HG03139 (cell line): ENCODE data around the gene SCFD2.
"Not testable (repeated sequence)": the region's sequence is repeated elsewhere in the genome, so short reads cannot be mapped to it uniquely, and the experiment has no call there.

ENCODE experiments used
- ATAC-seq: cut with Tn5 transposase; IDR thresholded peaks from one replicate; pipeline ENCODE4 v1.9.1; 2021; ENCODE audit not compliant: unreplicated experiment

SCFD2 gene

DNA sequence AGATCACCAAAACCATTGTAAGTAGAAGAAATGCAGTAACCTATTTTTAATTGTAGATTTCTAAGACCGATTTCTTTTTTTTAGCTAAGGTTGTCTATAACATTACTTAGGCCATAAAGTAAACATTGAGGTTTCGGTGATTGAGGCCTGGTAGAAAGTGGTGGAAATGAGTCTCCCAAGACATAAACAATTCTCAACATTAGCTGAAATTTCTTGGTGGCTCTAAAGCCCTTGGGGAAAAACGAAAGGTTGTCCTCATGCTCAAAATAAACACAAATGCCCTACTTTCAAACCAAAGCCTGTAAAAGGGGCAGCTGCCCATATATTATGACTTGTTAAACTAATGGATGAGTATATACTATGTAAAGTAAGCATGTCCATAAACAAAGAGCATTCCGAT lies 98.8 kb downstream of the SCFD2 start:
- ATAC-seq: no peak

DNA sequence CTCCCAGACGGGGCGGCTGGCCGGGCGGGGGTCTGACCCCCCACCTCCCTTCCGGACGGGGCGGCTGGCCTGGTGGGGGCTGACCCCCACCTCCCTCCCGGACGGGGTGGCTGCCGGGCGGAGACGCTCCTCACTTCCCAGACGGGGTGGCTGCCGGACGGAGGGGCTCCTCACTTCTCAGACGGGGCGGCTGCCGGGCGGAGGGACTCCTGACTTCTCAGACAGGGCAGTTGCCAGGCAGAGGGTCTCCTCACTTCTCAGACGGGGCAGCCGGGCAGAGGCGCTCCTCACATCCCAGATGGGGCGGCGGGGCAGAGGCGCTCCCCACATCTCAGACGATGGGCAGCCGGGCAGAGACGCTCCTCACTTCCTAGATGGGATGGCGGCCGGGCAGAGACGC lies 109.9 kb downstream of the SCFD2 start:
- ATAC-seq: not testable (repeated sequence)

GRCh38 chr4:53240573-53240972 lies 125.3 kb downstream of the SCFD2 start:
- ATAC-seq: no peak

- not testable (repeated sequence) for ATAC-seq
These were observed 127.5 kb downstream of the SCFD2 start for GRCh38 chr4:53238352-53238751.

DNA sequence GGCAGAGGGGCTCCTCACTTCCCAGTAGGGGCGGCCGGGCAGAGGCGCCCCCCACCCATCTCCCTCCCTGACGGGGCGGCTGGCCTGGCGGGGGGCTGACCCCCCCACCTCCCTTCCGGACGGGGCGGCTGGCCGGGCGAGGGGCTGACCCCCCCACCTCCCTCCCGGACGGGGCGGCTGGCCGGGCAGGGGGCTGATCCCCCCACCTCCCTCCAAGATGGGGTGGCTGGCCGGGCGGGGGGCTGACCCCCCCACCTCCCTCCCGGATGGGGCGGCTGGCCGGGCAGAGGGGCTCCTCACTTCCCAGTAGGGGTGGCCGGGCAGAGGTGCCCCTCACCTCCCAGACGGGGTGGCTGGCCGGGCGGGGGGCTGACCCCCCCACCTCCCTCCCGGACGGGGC lies 128.1 kb downstream of the SCFD2 start:
- not testable (repeated sequence) for ATAC-seq

- not testable (repeated sequence) for ATAC-seq
These were observed 129.2 kb downstream of the SCFD2 start for GRCh38 chr4:53236624-53237023.

DNA sequence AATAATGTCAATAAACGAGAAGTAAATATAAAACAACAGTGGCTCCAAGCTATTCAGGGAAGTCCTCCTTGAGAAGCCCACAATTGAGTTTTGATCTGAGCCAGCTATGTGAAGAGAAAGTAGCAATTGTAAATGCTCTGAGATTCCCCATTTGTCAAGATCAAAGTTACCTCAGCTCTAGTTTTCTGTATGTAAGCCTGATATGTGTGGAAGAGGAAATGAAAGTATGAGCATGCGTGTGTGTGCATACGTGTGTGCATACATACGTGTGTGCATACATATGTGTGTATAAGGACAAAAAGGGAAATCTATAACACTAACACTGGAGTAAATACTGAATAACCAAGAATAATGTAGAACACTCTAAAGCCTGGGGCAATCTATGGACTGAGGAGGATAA lies 130.3 kb downstream of the SCFD2 start:
- no peak for ATAC-seq

GRCh38 chr4:53234669-53235068 lies 131.2 kb downstream of the SCFD2 start:
- no peak for ATAC-seq

- ATAC-seq: no peak
These were observed 131.8 kb downstream of the SCFD2 start for GRCh38 chr4:53234111-53234510.

- ATAC-seq: no peak
These were observed 132.6 kb downstream of the SCFD2 start for GRCh38 chr4:53233114-53233795.

DNA sequence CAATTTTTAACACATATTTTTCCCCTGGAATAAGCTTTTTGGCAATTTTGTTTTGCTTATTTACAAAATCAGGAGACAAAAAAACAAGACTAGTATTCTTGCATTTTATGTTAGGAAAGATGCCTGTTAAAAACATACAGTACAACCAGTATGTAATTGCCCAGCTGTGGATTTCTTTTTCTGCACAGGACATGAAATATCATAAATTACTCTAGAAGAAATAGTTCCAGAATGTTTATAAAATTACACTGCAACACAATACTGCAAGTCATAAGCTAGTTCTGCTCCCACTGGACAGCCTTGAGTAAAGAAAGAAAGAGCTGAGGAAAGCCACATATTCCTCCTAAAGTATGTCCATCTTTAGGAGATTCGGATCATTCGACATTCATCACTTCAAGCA lies 133.5 kb downstream of the SCFD2 start:
- ATAC-seq: no peak

- ATAC-seq: no peak
These were observed 137.8 kb downstream of the SCFD2 start for GRCh38 chr4:53228036-53228435.

DNA sequence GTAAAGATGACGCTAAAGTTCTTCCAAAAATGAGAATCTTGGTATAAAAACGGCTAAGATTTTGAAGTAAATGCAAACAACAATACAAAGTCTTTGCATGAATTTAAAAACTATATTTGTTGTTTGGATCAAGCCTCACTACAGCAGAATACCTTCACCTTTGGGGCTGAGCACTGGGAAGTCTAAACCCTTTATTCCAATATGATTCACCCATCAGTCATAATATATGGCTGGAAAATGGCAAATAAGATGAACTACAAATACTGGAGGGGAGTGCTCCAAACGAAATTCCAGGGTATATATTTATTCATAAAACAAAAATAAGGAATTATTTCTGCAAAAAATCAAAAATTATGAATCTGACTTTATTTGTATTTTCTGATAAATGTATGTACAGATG lies 138.4 kb downstream of the SCFD2 start:
- ATAC-seq: no peak

GRCh38 chr4:53221832-53222480 lies 143.9 kb downstream of the SCFD2 start:
- no peak for ATAC-seq

GRCh38 chr4:53219148-53219547 lies 146.7 kb downstream of the SCFD2 start:
- not testable (repeated sequence) for ATAC-seq

GRCh38 chr4:53208753-53209152 lies 157.1 kb downstream of the SCFD2 start:
- no peak for ATAC-seq

- no peak for ATAC-seq
These were observed 159.9 kb downstream of the SCFD2 start for GRCh38 chr4:53205970-53206369.

- no peak for ATAC-seq
These were observed 166.5 kb downstream of the SCFD2 start for GRCh38 chr4:53199356-53199755.

- no peak for ATAC-seq
These were observed 168.1 kb downstream of the SCFD2 start for GRCh38 chr4:53197772-53198142.

- ATAC-seq: no peak
These were observed 168.7 kb downstream of the SCFD2 start for GRCh38 chr4:53196882-53197771.

- no peak for ATAC-seq
These were observed 169.8 kb downstream of the SCFD2 start for GRCh38 chr4:53195815-53196661.
